ENCODE measurements around the gene PARP1.
"Not testable (repeated sequence)": the region's sequence is repeated elsewhere in the genome, so short reads cannot be mapped to it uniquely, and the experiment has no call there.

The PARP1 gene

DNA sequence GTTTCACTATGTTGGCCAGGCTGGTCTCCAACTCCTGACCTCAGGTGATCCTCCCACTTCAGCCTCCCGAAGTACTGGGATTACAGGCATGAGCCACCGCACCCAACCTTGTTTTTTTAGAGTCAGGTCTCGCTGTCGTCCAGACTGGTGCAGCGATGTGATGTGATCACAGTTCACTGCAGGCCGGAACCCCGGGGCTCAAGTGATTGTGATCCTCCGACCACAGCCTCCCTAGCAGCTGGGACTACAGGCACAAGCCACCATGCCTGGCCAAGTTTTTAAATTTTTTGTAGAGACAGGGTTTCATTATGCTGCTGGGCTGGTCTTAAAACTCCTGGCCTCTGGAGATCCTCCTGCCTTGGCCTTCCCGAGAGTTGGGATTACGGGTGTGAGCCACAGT is 52.9 kb downstream of the PARP1 start:
- no peak for DNase-seq

DNA sequence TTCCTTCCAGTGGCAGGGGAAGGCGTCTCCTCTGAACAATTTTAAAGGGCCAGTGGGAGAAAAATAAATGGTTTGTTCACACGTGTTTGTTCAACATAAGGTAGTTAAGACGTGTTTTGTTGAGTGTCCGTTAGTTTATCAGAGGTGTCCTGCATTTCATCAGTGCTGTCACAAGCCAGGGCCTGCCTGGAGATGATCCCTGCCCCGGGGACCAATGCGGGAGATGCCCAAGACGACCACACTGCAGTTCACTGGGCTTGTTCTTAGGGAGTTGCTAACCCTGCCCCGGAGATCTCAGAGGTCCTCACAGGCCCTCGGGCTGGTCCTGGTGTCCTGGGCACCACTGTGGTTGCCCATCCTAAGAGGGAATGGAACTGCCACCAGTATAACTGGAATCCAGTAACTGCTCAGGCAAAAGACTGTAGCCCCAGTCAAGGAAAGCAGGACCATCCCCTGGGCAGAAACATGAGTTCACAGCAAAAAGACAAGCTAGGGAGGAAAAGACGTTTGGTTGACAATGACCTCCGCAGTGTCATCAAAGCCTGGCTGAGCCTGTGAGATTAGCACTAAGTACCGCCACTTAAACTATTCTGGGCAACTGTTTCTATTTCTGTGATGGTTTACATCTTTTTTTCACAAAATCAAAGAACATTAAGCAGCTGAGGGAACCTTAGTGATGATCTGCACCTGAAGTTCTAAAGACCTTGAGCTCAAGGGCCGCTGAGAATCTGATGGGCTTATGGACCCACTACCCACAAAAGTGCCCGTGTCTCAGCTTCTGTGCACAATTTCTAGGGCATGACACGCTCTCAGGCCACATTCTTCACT is 54.0 kb downstream of the PARP1 start:
- no peak for DNase-seq

DNA sequence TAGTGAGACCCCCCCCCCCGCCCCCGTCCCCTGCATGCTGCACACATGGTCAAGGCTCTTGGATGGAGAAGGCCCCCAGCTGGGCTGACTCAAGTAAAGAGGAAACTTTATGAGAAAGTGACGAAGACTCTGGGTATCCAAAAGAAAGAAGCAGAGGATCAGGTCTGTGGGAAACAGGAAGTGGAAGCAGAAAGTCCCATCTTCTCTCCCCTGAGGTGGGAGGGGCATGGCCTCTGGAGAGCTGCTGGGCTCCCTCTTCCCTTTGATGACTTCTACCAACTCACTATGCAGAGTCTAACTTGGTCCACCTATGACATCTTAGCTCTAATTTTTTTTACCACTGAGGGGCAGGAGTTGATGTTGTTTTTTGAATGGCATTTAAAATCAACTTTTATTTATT is 56.2 kb downstream of the PARP1 start:
- DNase-seq: no peak

DNA sequence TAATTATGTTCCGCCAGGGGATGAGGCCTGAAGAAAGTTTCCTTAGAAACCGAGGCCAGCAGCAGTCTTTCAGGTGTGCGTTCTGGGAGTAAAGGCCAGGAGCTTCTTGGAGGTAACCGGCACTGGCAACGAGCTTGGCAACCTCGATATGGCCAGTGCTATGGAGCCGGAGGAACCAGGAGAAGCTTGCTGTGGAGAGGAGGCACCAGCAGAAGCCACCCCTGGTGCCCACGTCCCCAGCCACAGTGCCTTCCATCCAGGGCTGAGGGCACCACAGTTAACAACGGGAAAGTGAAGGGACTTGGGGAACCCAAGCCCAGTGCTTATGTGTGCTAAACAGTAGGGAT is 57.4 kb downstream of the PARP1 start:
- no peak for DNase-seq

DNA sequence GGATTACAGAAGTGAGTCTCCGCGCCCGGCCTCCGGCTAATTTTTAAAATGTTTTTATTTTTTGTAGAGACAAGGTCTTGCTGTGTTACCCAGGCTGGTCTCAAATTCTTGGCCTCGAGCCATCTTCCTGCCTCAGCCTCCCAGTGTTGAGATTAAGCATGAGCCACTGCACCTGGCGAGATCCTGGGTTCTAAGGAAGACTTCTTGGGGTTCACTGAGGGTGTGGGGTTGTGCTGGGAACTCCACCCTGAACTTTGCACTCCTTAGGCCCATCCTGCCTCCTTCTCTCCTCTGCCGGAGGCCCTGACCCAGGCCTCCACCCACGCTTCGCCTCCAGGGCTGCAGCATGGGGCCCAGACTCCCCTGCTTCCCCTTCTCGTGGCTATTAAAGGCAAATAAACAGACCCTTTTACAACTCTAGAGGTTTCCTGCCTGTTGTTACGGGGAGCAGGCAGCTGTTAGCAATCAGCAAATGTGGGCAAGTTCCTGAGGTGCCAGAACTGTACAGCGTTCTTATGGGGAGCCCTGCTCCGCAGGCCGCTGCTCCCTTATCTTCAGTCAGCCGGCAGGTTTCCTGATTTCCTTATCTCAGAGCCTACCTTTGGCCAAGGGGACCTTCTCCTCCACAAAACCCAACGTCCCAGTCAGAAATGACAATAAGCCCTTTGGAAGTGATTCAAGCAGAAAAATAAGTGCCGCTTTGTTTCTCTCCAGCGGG is 57.9 kb downstream of the PARP1 start:
- no peak for DNase-seq

DNA sequence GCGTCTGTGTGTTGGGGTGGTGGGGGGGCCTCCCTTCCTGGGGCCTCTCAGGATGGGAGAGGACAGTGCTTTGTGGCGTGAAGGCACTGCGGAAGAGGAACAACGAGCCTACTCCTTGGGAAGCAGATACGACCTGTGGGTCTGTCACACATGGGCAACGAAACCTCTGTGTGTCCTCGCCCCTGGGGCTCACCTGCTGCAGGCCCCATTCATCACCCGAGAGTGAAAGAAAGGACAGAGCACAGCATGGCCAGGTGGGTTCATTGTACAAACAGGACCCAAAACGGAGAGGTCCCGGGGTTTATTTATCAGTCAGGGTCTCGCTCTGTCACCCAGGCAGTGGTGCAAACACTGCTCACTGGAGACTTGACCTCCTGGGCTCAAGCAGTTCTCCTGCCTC is 58.8 kb downstream of the PARP1 start:
- no peak for DNase-seq

DNA sequence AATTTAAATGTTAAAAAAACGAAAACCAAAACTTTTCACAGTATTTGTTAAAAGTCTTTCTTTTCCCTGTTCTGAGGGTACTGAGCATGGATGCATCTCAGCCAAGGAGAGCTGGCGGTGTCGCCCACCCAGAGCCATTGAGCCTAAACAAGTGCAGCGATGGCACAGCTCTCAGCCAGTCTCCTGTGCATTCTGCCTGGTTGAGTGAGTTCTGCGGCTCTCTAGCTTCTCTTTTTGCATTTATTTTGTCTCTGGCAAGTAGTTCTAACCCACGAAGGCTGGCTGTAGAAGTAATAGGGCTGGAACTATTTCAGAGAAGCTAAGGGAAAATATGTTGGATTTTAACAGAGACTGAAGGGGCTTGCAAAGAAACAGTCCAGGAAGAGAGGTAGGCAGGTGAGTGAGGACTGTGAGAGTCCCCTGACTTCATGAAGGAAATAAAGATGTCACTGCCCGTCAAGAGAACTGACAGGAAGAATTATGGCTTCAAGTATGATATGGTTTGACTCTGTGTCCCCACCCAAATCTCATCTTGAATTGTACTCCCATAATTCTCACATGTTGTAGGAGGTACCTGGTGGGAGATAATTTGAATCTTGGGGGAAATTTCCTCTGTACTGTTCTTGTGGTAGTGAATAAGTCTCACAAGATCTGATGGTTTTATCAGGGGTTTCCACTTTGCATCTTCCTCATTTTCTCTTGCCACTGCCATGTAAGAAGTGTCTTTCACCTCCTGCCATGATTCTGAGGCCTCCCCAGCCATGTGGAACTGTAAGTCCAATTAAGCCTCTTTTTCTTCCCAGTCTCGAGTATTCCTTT is 63.2 kb downstream of the PARP1 start:
- DNase-seq: no peak

DNA sequence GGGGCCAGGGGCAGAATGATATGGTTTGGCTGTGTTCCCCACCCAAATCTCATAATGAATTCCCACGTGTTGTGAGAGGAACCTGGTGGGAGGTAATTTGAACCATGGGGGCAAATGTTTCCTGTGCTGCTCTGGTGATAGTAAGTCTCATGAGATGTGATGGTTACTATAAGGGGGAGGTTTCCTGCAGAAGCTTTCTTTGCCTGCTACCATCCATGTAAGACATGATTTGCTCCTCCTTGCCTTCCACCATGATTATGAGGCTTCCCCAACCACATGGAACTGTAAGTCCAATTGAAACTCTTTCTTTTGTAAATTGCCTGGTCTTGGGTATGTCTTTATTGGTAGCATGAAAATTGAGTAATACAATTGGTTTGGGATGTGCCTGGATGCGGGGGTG is 65.2 kb downstream of the PARP1 start:
- no peak for DNase-seq

DNA sequence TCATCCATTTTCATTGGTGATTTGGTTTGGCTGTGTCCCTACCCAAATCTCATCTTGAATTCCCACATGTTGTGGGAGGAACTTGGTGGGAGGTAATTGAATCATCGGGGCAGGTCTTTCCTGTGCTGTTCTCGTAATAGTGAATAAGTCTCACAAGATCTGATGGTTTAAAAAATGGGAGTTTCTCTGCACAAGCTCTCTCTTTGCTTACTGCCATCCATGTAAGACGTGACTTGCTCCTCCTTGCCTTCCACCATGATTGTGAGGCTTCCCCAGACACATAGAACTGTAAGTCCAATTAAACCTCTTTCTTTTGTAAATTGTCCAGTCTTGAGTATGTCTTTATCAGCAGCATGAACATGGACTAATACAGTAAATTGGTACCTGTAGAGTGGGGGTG is 67.8 kb downstream of the PARP1 start:
- DNase-seq: not testable (repeated sequence)

DNA sequence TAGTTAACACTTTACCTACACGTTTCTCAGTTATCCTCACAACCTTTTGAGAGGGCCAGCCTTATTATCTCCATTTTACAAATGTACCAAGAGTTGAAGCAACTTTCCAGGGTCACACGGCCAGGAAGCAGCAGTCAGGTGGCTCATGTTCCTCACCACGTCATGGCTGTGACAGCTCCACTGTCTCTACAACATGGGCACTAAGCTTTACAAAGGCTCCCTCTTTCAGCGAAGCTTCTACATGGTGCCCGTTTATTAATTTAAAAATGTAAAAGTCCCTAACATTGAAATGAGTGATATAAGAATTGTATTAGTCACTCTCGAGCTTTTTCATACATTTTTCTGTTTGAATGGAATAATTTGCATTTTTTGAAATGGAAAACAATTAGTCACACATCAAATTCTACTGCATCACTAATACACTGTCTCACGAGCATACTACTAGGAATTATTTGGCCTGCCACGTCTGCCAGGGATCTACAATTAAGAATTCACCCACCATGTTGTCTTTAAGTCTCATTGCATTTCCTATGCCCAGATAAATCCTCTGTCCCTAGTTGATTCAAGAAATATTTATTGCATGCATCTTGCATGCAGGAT is 70.5 kb downstream of the PARP1 start:
- DNase-seq: no peak

DNA sequence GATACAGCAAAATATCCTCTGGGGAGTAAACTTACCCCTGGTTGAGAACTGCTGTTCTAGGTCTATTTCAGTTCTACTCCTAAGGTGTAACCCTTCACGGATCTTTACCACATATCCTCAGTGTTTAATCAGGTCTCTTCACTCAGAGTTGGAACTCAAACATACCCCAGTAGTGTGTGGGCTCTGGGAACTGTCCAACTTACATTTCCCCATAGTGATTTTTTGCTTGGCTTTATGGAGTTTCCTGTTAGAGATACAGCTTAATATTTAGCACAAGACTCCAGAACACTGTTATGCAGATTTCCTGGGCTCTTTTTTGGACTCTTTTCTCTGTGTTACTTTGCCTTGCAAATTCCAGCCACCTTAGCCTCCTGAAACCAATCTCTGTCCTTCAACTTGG is 72.2 kb downstream of the PARP1 start:
- DNase-seq: no peak

DNA sequence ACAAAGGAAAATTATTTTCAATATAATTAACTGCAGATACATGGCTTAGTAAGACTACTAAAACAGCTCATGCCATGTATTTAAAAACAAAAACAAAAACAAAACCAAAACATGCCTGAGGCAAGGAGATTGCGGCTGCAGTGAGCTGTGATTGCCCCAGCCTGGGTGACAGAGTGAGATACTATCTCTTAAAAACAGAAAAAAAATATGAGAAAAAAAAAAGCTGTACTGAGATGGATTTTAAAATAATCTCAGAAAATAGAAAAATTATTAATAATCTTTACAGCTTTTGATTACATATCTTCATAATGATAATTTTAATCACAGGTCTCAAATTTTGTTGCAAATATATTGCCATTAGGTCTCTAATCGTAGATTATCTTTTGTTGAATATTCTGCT is 74.9 kb downstream of the PARP1 start:
- no peak for DNase-seq

DNA sequence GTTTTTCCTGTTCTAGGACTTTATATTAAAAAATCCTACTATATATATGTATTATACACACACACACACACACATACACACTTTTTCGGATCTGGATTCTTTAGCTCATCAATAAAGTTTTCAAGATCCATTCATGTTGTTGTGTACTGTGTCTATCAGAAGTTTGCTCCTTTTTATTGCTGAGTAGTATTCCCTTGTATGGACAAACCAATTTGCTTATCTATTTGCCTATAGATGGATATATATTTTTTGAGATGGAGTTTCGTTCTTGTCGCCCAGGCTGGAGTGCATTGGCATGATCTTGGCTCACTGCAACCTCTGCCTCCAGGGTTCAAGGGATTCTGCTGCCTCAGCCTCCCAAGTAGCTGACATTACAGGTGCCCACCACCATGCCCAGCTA is 78.7 kb downstream of the PARP1 start:
- no peak for DNase-seq

DNA sequence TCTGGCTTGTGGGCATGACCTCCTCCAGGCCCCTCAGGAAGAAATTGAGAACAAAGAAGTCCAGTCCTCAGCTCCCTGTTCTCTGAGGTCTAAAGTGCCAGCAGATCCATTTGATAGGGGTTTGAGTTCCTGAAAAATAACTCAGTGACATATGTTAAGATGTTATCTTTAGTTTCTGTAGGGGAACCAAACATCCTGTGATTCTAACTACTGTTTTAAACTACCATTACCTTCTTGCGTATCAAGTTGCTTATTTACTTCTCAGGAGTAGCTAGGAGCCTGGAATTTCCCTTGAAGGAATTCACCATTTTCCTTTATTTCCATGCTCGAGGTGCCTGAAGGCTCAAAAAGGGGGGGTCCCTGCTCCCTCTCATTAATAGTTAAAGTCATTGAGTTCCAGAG is 80.1 kb downstream of the PARP1 start:
- no peak for DNase-seq

DNA sequence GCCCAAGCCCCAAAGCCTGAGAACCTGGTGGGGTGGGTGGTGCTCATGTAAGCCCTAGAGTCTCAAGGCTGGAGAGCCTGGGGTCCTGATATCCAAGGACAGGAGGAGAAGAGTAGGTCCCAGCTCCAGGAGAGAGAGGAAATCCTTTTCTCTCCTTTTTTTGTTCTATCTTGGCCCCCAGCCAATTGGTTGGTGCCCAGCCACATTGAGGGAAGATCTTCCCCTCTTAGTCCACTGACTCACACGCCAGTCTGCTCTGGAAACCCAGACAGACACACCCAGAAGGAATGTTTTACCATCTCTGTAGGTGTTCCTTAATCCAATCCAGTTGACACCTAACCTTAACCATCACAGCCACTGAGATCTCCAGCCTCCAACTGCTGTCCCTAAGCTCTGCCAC is 82.7 kb downstream of the PARP1 start:
- no peak for DNase-seq

DNA sequence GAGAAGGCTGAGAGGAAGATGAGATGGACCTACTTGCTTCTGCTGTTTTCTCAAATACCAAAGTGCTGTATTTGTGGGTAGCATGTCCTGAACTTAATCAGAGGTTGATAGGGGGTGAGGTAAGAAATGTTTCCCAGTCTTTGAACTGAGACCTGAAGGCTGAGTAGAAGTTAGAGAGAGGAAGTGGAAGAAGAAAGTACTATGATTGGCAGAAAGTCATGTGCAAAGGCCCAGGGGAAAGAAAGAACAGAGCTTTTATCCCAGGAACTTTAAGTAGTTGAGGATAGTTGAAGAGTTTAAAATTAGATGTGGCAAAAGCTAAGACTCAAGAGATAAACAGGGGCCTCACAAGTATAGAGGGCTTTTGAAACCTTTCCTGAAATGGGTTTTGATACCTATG is 83.4 kb downstream of the PARP1 start:
- DNase-seq: no peak

DNA sequence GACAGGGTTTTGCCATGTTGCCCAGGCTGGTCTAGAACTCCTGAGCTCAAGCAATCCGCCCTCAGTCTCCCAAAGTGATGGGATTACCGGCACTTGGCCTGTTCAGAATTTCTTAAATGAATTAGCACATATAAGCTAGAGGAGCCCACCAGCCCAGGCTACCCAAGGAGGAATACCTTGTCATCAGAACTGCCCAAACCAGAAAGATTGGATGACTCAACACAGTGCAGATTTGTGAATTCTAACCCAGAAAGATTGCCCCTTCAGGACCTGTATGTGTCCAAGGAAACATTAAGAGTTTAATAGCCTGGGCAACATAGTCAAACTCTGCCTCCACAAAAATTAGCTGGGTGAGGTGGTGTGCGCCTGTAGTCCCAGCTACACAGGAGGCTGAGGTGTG is 84.9 kb downstream of the PARP1 start:
- DNase-seq: no peak

DNA sequence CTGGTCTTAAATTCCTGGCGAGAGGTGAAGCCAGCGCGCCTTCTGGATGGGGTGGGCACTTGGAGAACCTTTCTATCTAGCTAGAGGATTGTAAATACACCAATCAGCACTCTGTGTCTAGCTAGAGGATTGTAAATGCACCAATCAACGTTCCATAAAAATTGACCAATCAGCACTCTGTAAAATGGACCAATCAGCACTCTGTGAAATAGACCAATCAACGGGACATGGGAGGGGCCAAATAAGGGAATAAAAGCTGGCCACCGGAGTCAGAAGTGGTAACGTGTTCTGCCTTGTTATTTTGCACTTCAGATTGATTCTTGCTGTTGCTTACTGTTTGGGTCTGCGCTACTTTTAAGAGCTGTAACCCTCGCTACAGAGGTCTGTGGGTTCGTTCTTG is 87.0 kb downstream of the PARP1 start:
- no peak for DNase-seq

DNA sequence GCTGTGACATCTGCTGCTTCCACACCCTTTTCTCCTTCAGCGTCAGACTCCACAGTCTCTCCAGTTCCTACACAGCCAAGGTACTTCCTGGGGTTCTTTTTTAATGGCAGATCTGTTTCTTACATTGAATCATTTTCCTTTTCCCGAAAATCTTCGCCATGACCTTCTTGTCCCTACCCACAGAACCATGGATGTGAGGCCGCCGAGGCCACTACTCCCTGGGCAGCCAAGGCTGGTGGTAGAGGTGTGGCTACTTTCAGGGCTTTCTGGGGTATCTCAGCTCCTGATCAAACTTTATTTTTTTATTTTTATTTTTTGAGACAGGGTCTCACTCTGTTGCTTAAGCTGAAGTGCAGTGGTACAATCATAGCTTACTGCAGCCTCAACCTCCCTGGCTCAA is 89.4 kb downstream of the PARP1 start:
- DNase-seq: no peak

DNA sequence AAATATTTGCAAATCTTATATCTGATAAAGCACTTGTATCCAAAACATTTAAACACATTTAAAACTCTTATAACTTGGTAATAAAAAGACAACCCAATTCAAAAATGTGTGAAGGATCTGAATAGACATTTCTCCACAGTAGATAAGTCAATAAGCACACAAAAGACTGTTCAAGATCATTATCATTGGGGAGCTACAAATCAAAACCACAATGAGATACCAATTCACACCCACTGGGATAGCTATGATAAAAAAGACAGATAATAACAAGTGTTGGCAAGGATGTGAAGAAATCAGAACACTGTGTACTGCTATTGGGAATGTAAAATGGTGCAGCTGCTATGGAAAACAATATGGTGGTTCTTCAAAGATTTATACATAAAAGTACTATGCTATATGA is 93.8 kb downstream of the PARP1 start:
- no peak for DNase-seq

DNA sequence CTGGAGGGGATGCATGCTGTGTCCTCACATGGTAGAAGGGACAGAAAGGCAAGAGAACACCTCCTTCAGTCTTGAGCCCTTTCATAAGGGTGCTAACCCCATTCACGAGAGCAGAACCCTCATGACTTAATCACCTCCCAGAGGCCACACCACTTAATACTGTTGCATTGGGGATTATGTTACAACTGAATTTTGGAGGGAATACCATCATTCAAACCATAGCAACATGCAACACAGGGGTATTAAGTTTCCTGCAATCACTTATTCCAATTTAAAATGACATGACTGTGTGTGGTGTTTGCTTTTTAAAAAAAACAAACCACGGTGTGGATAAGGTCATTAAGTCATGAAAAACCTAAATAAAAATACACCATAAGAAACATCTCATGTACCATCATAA is 95.8 kb downstream of the PARP1 start:
- DNase-seq: no peak

DNA sequence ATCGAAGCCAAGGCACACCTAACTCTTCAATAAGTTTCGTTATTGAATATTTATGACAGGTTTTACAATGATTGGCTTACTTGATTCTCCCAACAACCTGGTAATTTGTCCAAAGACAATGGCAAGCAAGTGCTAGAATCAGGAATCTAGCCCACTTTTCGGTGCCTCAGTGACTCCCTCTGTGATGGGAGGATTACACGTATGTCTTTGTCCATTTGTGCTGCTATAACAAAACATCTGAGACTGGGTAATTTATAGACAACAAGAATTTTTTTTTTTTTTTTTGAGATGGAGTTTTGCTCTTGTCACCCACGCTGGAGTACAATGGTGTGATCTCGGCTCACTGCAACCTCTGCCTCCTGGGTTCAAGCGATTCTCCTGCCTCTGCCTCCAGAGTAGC is 96.5 kb downstream of the PARP1 start:
- DNase-seq: no peak
